Nucleus accumbens (tissue), 56 donors: ENCODE measurements around the gene ATG7.

Experiments used
- DNase-seq, 56 donors: peaks; one replicate each; lab custom pipeline; 2025; lab: John Stamatoyannopoulos, UW

The ATG7 gene, protein sequence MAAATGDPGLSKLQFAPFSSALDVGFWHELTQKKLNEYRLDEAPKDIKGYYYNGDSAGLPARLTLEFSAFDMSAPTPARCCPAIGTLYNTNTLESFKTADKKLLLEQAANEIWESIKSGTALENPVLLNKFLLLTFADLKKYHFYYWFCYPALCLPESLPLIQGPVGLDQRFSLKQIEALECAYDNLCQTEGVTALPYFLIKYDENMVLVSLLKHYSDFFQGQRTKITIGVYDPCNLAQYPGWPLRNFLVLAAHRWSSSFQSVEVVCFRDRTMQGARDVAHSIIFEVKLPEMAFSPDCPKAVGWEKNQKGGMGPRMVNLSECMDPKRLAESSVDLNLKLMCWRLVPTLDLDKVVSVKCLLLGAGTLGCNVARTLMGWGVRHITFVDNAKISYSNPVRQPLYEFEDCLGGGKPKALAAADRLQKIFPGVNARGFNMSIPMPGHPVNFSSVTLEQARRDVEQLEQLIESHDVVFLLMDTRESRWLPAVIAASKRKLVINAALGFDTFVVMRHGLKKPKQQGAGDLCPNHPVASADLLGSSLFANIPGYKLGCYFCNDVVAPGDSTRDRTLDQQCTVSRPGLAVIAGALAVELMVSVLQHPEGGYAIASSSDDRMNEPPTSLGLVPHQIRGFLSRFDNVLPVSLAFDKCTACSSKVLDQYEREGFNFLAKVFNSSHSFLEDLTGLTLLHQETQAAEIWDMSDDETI

DNA sequence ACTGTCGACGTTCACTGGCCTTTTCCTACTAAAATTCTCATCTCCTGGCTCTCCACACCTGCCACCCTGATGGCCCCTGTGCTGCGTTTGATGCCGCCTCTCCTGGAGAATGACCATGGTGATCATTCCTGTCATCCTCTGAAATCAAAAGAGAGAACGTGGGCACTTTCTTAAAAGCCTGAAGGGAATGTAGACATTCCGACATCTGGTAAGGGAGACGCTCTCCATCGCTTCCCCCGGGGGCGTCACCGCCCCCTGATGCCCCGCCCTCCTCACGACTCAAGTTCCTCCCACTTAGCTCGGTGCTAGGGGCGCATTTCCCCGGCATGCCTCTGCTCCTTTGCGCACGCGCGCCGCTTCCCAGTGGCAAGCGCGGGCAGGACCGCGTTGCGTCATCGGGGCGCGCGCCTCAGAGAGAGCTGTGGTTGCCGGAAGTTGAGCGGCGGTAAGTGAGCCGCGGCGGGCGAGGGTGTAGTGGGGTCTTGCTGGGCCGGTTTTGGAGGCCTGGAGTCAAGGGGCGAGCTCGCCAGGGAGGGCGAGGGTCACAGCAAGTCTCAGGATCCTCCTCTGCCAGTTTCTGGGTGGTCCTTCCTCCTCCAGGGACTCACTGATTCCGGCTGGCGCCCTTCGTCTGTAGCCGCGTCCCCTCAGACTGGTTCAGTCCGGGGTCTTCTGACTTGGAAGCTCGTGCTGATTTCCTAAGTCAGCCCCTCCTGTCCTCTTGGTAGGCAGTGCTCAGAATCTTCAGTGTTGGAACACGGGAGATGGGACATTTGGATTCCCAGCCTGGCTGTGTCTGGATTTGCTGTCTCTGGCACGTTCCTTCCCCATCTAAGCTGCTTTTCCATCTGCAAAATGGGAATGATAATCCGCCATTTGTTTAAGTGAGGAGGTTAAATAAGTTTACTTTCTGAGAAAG lies at the start of gene ATG7:
TSS of gene ATG7 (plus strand) at position 412 of the 919 bp plus-strand sequence. CDS start 26,299 bp downstream, outside the sequence.
- DNase-seq: peak; percentile 59 to 98 (median 92)

DNA sequence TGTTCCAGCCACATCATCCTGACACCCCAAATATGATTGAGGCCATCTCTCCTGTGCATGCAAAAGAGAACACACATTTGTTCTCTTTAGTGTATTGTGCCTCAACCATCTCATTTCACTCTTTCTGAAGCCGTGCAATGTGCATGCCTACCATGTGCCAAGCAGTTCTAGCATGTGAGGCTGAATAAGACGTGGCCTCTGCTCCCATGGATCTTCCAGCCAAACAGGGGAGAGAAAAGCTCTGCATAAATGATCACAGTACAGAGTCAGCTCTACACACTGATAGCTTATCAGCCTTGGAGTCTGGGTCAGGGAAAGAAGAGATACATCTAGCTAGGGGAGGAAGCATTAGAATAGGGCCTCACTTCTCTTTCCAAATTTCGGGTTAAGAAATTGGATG lies 48.2 kb upstream of the ATG7 start:
- DNase-seq: no peak

DNA sequence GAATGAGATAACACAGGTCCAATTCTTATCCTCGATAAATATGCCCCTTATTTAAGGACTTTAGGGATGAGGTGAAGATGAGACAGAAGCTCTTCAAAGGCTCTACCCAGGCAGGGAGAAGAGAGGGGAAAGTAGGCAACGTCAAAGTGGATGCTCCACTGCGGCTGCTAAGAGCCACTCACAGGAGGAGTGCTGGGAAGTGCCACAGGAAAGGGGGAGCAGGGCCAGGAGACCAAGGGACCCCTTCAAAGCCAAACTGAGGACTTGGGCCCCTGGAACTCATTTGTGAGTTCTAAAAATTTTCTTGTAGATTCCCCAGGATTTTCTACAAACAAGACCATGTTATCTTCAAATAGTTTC lies 47.3 kb upstream of the ATG7 start:
- no peak for DNase-seq

GRCh38 chr3:11226042-11226370 lies 46.2 kb upstream of the ATG7 start:
- DNase-seq: no peak

GRCh38 chr3:11228041-11228440 lies 44.2 kb upstream of the ATG7 start:
- no peak for DNase-seq

- DNase-seq: no peak
Observed at GRCh38 chr3:11230125-11230524, 42.1 kb upstream of the ATG7 start.

DNA sequence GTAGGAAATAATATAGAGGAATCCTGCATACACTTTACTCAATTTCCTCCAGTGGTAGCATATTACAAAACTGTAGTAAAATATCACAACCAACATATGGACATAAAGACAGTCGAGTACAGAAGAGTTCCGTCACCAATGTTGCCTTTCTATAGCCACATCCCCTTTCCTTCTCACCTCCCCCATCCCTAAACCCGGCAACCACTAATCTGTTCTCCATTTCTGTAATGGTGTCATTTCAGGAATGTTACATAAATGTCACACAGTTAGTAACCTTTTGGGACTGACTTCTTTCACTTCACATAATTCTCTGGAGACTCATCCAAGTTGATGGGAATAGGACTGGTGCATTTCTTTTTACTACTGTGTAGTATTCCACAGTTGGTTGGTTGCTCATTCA lies 41.4 kb upstream of the ATG7 start:
- no peak for DNase-seq

- DNase-seq: no peak
Observed at GRCh38 chr3:11235385-11235784, 36.8 kb upstream of the ATG7 start.

- peak in 14 of 56 donors; percentile 2 to 55 (median 6) for DNase-seq
Observed at GRCh38 chr3:11236588-11237461, 35.4 kb upstream of the ATG7 start.

DNA sequence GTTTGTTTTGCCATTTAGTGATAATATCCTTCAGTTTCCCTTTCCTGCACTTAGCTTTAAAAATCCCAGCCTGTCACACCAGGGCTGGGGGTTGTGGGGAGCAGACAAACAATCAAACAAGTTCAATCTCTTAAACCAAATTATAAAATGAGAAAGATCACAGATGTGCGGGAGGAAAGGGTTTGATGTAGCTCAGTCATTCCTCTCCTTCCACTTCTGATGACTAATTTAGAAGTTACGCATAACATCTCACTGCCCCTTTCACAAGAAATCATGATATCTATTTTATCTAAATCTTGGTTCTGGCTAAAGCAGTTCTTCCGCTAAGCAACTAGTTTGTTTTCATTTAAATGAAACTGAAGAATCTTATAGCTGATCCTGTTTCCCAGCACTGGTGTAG lies 34.1 kb upstream of the ATG7 start:
- DNase-seq: no peak

- DNase-seq: no peak
Observed at GRCh38 chr3:11238880-11239279, 33.3 kb upstream of the ATG7 start.

- no peak for DNase-seq
Observed at GRCh38 chr3:11239796-11240195, 32.4 kb upstream of the ATG7 start.

DNA sequence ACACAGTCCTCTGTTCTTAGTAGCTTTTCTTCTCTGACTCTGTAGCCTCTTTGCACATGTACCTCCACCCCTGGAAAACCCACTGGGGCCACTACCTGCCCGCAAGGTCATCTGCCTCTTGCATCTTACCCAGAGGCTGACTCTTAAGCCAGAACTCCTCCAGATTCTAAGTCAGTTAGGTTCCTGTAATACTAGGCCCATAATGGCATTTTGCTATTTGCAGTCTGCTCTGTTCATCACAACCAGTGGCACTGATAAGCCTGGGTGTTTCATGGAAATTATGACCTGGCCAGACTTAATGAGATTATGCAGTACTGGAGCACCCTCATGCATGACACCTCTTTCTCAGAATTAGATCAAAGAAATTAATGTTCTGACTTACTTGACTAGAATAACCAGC lies 31.7 kb upstream of the ATG7 start:
- no peak for DNase-seq

DNA sequence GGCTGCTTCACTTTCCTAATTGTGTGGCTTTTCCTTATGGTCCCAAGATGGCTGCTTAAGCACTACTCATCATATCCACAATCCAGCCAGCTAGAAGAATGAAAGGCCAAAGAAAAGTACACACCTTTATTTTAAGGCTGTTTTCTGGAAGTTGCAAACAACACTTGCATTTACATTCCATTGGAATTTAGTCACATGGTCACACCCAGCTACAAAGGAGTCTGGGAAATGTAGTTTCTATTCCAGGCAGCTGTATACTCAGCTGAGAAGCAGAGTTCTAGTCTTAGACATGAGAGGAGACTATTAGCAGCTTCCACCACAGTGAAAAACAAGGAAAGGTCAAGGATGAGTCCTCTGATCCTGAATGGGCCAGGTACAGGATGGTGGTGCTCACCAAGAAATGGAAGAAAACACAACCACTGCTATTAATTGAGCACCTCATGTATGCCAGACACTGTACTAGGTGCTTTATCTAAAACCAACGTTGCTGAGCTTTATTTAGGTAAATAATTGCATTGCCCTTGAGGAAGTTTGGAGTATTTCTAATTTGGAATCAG lies 28.0 kb upstream of the ATG7 start:
- no peak for DNase-seq

GRCh38 chr3:11245276-11245675 lies 26.9 kb upstream of the ATG7 start:
- DNase-seq: no peak

DNA sequence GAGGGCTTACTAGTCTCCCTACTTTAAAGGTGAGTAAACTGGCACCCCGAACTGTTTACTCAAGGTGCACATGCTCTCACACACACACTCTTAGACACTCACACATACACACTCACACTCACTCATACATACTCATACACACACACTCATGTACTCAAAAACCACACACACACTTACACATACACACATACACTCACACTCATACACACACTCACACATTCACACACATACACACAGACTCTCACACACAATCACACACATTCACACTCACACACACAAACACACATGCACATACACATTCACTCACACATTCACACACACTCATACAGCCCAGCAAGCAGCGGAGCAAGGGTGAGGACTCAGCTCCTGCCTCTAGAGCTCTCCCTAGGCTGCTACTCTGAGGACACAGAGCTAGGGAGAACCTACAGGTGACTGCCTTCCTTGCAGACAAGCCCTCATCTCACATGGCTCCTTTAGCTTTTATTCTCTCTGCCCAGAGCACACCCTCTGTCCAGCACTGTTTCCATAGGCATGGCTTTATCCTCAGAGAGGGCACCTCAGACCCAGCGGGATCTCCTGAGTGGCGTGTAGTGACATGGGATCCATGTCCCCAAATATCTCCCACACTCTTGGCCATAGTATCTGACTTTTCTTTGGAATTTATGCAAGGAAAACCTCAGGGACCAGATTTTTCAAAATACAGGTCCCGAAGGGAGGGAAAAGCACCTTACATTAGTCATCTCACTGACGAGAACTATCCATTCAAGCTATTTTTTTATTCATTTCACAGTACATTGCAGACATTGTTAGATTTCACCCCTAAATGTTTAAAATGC lies 26.2 kb upstream of the ATG7 start:
- DNase-seq: no peak

GRCh38 chr3:11246663-11246970 lies 25.6 kb upstream of the ATG7 start:
- no peak for DNase-seq

DNA sequence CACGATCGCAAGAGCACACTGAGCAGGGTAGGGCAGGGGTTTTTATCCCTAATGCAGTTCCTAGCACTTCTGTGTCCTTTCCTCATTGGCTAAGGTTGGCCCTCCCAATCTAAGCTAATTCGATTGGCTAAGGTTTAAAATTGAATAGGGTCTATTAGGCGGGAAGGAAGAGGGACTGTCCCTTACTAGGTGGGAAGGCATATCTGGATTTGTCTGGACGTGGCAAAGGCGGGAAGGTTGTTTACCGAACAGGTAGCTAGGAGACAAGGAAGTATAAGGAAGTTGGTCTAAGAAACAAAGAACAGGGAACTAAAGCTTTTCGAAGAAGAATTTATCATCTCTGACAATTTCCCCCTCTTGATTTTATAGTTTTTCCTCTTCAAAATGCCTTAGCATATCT lies 24.8 kb upstream of the ATG7 start:
- DNase-seq: no peak

- no peak for DNase-seq
Observed at GRCh38 chr3:11248596-11248995, 23.6 kb upstream of the ATG7 start.
